Stimulated activated CD4-positive, alpha-beta T cell treated with anti-CD3 and anti-CD28 coated beads, Interleukin-12 subunit alpha, Interleukin-12 subunit beta, amount 100 ng/mL, for 48 hours (primary cell): Measurements from ENCODE around the gene CCL2.
"Not testable (repeated sequence)": the region's sequence is repeated elsewhere in the genome, so short reads cannot be mapped to it uniquely, and the experiment has no call there.

ENCODE experiments used
- DNase-seq, 3 donors: peaks; one replicate each; pipeline ENCODE4 v3.0.0-alpha.2; 2020; ENCODE audit warnings: low read depth in 2 of 3, low spot score in 1 of 3

CCL2 gene

DNA sequence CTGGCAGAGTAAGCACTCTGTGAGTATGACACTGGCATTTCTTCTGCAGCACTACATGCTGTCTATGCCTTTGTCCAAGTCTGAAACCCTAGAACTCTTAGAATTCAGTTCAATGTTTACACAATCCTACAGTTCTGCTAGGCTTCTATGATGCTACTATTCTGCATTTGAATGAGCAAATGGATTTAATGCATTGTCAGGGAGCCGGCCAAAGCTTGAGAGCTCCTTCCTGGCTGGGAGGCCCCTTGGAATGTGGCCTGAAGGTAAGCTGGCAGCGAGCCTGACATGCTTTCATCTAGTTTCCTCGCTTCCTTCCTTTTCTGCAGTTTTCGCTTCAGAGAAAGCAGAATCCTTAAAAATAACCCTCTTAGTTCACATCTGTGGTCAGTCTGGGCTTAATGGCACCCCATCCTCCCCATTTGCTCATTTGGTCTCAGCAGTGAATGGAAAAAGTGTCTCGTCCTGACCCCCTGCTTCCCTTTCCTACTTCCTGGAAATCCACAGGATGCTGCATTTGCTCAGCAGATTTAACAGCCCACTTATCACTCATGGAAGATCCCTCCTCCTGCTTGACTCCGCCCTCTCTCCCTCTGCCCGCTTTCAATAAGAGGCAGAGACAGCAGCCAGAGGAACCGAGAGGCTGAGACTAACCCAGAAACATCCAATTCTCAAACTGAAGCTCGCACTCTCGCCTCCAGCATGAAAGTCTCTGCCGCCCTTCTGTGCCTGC, at the start of gene CCL2:
CCL2 (plus strand) TSS at position 635 of the 730 bp plus-strand sequence; CDS start at position 700, 65 bp downstream.
- DNase-seq: no peak

DNA sequence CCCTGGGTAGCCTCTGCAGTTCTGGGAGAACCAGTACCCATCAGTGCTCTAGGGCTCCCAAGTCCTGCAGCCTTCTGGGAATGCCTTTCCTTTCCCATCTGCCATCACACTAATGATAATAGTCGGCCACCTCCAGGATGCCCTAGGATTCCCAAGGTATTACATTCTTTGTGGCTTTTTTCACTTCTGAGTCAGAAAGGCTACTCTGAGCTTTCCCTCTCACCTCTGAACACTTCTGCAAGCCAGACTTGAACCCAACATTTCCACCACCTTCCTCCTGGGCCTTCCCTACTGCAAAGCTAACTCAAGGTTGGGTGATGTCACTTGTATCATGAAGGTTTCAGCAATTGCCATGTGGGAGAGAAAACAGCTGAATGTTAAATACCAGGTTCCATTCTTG, 49.7 kb upstream of the CCL2 start:
- DNase-seq: no peak

DNA sequence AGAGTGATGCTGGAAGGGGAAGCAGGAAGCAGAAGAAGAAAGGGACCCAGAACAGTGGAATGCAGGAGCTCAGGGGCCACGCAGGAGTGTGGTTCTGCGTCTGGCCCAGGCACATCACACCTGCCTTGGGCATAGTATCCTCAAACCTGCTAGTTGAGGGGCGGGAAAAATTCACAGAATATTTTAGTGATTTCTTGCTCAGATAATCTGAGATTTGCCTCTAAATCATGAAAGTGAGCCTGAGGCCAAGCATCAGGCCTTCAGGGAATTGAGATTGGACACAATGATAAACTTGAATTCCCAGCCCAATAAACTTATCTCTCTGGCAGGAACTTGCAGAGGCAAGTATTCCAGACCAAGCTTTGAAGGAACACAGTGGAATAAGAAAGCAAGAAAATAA, 48.5 kb upstream of the CCL2 start:
- no peak for DNase-seq

DNA sequence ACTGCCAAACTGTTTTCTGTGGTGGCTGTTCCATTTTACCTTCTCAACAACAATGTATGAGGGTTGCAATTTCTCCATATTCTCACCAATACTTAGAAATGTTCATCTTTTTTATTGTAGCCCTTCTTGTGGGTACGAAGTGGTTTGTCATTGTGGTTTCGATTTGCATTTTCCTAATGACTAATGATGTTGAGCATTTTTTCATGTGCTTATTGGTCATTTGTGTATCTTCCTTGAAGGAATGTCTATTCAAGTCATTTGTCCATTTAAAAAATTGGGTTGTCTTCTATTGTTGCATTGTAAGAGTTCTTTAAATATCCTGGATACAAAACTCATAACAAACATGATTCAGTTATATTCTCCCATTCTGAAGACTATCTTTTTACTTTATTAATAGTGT, 47.5 kb upstream of the CCL2 start:
- no peak for DNase-seq

DNA sequence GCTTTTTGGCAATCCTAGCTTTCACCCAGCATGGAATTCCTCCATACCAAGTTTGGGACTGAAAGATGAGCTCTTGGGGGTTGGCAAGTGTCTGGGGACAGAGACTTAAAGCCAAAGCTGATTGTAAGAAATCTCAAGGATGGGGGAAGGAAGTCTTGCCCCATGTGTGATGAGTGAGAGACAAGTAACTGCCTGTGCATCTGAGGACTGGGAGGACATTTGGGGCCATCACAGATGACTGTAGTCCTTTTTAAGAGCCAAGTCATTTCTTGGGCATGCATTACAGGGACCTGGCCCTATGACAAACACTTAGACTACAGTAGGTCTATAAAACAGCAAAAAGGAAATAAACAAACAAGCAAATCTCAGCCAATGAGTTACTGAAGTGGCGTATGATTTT, 36.3 kb upstream of the CCL2 start:
- no peak for DNase-seq

DNA sequence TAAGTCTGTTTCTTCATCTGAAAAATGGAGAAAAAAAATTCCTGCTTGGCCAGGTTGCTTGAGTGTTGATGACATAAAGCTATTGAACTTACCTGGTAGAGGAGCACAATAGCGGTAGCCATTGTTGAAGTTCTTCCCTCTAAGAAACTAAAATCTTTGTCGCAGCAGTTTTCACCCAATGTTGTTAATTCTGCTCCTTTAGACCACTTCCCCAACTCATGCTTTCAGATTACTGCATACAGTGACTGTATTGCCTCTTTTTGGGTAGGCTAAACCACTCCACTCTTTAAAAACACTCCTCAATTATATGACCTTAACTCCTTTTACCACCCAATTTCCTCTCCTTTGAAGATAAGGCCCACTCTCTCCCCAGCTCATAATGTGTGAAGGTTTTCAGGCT, 35.7 kb upstream of the CCL2 start:
- no peak for DNase-seq

DNA sequence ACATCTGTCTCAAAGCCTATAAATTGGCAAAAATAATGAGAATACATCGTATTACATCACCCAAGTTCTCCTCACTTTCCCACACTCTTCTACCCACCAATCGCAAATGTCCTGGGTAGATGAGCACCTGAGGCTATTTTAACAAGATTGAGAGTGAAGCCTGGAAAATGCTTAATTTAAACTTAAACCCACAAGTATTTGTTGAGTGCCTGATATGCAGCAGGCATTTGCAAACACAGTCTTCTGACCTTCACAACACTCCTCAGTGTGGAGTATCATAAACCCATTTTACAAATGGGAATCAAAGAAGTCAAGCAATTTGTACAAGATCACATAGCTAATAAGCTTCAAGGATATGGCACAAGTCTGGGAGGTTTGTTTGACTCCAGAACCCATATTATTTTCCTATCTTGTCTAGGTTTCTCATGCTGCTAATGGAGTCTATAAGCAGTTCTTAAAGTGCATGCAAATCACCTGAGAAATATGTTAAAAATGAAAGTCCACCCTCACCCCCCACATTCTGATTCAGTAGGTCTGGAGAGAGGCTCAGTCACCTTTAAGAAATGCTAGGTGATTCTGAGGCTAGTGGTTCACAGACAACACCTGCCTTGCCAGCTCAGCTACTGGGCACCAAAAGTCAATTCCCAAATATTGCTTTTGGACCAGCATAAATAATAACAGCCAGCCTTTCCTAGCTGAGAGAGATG, 34.9 kb upstream of the CCL2 start:
- DNase-seq: no peak

DNA sequence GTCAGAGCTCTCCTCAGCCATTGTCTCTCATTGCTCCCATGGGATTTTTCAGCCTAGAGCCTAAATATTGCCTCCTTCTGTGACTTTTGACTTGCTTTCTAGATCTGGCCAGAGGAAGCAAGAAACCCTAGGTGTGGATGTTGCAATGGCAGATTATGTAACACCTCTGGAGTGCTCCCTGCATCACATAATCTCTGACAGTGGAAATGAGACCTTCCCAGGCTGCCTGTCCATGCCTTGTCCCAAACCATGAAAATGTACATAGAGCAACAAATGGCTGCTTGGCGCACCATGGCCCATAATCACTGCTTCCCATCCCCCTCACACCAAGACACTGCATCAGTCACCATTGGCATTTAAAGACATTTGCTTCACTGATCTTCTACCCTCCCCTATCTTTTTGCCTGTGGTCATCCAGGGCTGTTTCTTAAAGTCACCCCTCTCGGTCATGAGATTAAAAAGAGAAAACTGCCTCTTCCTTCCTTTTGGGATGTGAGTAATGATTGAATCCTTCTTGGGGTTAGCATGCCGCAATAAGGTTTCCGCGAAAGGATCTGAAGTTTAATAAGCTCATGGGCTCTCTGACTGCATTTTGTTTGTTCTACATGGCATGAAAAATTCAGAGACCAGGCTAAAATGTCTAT, 34.2 kb upstream of the CCL2 start:
- DNase-seq: no peak

DNA sequence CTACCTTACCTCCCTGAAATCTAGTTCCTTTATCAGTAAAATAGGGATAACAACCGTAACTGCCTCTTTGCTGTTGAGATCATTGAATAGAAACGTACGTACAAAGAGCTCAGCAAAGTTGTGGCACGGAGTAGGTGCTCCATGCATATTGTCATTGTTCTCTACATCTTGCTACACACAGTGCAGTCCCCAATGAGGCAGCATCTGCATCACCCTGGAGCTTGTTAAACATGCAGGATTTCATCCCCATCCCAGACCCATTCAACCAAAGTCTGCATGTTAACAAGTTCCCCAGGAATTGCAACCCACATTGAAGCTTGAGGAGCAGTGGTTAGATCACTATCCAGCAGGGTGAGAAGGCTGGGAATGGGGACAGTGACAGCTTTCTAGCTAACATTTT, 33.7 kb upstream of the CCL2 start:
- no peak for DNase-seq

DNA sequence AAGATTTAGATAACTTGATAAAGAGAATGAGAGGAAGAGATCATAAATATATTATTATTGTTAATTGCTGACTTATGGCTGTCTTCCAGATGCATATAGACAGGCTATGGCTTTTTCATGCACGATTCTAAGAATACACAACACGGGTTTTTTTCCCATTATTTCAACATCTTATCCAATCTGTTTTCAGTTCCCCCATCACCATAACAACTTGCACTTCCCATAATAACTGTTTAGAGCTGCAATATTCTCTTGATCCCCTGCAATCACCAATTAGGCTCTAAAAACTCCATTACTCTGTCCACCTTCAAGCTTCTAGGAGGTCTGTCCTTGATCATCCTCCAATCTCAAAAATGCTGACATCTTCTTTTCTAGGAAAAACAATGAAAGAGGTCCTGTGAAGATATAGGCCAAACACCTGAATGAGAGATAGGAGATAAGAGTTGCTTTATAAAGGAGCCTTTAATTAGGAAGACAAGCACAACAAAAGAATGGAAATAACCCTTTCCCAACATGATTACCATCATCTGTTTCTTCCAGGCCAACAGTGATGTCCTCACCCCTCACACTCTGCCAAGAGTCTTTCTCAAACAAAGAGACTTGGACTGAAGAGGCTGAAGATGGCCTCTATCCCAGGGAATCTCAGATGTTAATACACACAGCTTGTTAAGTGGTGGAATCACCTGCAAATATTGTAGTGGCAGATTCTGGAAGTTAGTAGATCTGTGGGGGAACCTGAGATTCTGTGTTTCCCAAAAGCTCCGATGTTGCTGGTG, 32.2 kb upstream of the CCL2 start:
- DNase-seq: no peak

DNA sequence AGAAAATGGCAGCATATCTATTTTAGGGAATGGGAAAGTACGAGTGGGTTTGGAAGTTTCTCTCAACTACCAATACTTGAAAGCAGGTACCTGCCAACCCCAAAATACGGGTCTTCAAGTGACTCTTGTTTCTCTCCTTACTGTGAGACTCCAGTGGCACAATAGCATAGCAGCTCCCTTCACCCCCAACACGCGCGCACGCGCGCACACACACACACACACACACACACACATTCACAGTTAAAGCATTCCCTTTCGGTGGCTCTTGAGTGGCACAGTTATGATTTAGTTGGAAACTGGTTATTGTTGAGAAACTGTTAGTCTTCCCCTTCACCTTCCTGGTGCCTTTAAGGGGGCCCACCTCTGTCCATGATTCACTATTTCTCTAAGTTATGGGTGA, 30.0 kb upstream of the CCL2 start:
- no peak for DNase-seq

DNA sequence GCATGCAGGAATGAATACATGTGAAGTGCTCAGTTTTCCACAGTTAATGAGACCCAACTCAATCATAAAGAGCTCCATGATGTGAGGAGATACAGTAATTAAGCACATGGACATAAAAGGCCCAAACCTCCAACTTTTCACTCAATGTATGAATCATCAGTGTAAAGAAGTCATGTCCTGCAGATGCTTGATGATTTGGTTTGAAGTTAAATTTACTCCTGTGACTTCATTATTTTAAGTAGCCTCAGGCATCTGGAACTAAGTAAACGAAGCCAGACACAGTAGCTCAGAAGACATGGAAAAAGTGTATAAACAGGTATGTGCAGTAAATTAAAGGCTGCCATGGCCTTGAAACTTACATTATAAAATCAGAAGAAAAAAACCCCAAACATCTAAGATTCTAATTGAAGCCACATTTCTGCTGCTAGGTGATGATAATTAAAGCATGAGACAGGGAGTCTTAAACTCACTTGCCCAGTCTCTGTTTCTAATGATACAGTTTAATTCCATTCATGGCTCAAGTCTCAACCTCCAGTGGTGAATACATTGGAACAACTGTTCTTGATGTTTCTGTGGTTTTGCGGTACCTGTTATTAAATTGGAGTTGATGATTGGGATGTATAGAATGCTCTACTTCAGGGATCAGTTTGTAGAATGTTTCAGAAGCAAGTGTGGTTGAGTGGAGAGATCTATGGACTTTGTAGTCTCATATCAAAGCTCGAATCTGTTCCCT, 28.9 kb upstream of the CCL2 start:
- no peak for DNase-seq

DNA sequence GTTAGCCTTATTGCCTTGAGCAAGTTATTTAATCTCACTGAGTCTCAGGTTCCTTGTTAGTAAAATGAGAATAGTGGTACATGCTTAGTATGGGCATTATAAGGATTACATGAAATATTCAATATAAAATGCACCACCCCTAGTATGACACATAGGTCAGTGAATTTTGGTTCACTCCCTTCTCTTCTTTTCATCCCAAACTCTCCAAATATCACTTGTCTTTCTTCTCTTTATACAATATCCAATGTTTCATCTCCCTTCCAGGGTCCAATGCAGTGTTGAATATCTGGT, 28.4 kb upstream of the CCL2 start:
- no peak for DNase-seq

DNA sequence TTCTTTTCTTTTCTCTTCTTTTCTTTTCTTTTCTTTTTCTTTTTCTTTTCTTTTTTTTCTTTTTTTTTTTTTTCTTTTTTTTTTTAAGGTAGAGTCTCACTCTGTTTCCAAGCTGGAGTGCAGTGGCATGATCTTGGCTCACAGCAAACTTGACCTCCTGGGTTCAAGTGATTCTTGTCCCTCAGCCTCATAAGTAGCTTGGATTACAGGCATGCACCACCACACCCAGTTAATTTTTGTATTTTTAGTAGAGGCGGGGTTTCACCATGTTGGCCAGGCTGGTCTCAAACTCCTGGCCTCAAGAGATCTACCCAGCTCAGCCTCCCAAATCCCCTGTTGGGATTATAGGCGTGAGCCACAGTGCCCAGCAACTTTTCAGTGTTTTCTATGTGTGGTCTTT, 27.8 kb upstream of the CCL2 start:
- not testable (repeated sequence) for DNase-seq

DNA sequence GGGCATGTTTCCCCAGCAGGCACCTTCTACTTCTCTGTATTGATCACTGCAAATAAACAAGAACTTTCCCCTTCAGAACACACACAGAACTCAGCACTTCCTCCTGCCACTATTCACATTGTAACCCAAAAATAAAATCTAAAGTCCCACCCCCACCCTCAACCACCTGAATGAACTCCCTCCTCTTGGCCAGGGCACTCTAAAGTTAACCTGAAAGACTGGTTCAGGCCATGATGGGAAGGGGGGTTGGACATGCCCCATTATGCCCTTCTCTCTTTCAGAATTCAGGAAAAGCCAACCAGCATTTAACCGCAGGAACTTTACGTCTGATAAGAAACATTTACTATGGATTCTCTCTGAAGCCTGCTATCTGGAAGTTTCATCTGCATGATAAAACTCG, 27.4 kb upstream of the CCL2 start:
- DNase-seq: no peak

DNA sequence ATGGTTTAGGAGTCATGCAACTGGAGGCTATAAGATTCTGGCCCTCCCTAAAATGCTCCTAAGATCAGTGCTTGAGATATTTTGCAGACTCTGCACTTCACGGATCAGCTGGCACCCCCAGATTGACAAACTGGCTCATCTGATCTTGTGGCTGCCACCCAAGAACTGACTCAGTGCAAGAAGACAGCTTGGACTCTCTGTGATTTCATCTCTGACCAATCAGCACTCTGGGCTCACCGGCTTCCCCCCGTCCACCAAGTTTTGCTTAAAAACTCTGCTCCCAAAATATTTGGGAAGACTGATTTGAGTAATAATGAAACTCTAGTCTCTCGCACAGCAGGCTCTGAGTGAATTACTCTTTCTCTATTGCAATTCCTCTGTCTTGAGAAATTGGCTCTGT, 26.3 kb upstream of the CCL2 start:
- DNase-seq: no peak

DNA sequence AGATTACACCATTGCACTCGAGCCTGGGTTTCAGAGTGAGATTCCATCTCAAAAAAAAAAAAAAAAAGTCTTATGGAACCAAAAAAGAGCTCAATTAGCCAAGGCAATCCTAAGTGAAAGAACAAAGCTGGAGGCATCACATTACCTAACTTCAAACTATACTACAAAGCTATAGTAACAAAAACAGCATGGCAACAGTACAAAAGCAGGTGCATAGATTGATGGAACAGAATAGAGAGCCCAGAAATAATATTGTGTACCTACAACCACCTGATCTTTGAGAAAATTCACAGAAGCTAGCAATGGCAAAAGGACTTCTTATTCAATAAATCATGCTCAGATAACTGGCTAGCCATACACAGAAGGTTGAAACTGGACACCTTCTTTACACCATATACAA, 24.7 kb upstream of the CCL2 start:
- DNase-seq: no peak

DNA sequence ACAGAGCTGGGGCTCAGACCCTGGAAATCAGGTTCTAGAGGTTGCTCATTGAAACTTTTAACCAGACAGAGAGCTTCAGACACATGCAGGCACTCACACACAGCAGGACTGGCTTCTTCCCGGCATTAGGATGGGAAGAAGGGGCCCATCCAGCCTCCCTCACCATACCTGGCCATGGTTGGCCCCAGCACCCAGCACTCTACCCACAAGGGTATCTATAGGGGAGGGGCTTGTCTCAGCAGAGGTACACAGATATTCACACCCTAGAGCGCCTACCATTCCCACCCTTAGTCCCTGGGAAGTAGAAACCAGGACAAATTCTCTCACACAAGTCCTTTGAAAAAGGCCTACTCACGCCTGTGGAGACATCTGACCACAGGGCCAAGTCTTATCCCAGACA, 20.5 kb upstream of the CCL2 start:
- DNase-seq: no peak

DNA sequence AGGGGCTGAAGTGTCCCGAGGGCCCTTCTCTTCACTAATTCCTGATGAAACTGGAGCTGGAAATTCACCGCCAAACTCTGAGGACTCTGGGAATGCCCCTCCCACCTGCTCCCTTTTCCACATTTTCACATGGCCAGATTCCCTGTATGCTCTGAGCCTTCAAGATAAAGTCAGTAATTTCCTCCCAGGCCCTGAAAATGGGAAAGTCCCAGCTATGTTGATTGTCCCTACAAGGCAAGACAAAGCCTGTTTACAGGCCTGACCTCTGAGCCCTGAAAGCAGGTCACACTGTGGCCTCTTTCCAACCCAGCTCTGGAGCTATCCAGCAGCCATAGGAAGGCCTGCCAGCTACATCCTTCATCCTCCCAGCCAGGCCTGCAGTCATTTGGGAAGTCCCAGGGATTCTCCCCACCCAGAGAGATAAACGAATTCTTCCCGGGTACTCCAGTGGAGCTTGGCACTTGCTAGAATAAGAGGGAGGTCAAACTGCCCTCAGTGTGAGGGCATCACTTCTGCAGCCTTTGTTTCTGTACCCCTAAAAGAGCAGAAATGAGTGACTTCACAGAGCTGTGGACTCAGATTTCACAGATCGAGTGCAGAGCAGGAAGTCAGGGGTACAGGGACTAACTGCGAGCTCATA, 19.6 kb upstream of the CCL2 start:
- DNase-seq: no peak

DNA sequence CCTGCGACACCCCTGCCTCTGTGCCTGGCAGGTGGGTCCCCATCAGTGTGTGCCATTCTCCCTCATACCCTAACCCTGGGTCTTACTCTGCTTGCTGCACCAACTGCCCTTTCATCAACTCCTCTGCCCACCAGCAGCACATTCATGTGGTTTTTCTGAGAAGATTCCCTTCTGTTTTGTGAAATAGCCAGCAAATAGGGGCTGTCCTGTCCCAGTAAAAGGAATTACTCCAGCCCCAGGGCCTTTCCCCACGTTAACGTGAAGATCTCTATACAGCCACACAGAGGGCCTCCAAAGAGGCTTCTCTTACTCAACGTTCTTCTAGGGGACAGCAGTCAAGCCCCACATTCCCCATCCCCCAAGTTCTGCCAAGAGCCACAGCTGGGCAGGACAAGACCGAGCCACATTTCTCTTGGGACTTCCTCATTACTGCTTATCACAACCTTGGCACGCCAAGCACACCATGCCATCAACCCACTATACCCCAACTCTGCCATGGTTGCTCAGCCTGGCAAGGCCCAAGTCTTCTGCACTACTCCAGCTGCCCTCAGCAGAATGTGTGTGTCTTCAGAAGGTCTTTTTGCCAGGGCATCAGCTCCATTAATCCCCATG, 18.7 kb upstream of the CCL2 start:
- no peak for DNase-seq
